WERI-Rb-1 (cell line): ENCODE measurements around the gene DNASE1L1.
A peak's percentile ranks its signal among the peaks of the same experiment; 100 is the strongest.

Experiments
- DNase-seq: peaks from one replicate; pipeline ENCODE4 v3.0.0-alpha.2; 2020
- H3K27ac ChIP-seq: fragments of 250-450 bp; sonication (Bioruptor Pico); 2 replicates; pipeline ENCODE4 v1.5.1; 2020; ENCODE audit warnings: mild to moderate bottlenecking, moderate library complexity
- H3K27me3 ChIP-seq: fragments of 250-450 bp; sonication (Bioruptor Pico); 2 replicates; pipeline ENCODE4 v1.5.1; 2021; ENCODE audit warnings: mild to moderate bottlenecking, low read depth, moderate library complexity; ENCODE audit not compliant: insufficient read depth, severe bottlenecking
- H3K36me3 ChIP-seq: fragments of 250-450 bp; sonication (Bioruptor Pico); 2 replicates; pipeline ENCODE4 v1.5.1; 2020; ENCODE audit warnings: mild to moderate bottlenecking, moderate library complexity
- H3K4me3 ChIP-seq: 2 replicates; pipeline ENCODE4 v1.5.1; 2011; ENCODE audit warnings: low read depth, mild to moderate bottlenecking, control low read depth, low read length
- H3K9me3 ChIP-seq: fragments of 250-450 bp; sonication (Bioruptor Pico); 2 replicates; pipeline ENCODE4 v1.5.1; 2021; ENCODE audit warnings: mild to moderate bottlenecking, moderate library complexity; ENCODE audit not compliant: severe bottlenecking
- CTCF ChIP-seq: IDR thresholded peaks from 2 replicates; pipeline ENCODE4 v1.5.1; 2011; ENCODE audit warnings: low read depth, mild to moderate bottlenecking, control low read depth, inconsistent platforms, low read length

Gene DNASE1L1

GRCh38 chrX:154429711-154430110 lies 20.7 kb upstream of the DNASE1L1 start:
- H3K9me3 ChIP-seq, result peaks cover 4% of the 10 kb centered on the region
- no peak for TF ChIP-seq CTCF
- peaks cover 34% of the 10 kb centered on the region for H3K36me3 ChIP-seq
- H3K27ac ChIP-seq, result no peak overlapping the region
- no peak overlapping the region for H3K4me3 ChIP-seq
- peaks cover 10% of the 10 kb centered on the region for H3K27me3 ChIP-seq
- no peak for DNase-seq

GRCh38 chrX:154428176-154429171 lies 19.4 kb upstream of the DNASE1L1 start, which contains the start of gene ATP6AP1:
Gene ATP6AP1, plus strand, starts transcription at chrX:154428677. Its CDS starts 16 bp downstream, at chrX:154428693.
- DNase-seq, result peak; percentile 97
- peaks cover 23% of the 10 kb centered on the region for H3K36me3 ChIP-seq
- peak; percentile 57 for TF ChIP-seq CTCF
- peaks cover 4% of the 10 kb centered on the region for H3K9me3 ChIP-seq
- peak within 1 kb of the TSS; percentile 76 for H3K27ac ChIP-seq
- H3K27me3 ChIP-seq, result peaks cover 6% of the 10 kb centered on the region
- peak within 1 kb of the TSS; percentile 55 for H3K4me3 ChIP-seq

- Histone ChIP-seq H3K36me3 (peaks cover 11% of the 10 kb centered on the region), H3K27me3 (peaks cover 6% of the 10 kb centered on the region), H3K4me3 (no peak overlapping the region), H3K9me3 (peaks cover 4% of the 10 kb centered on the region), H3K27ac (no peak overlapping the region)
- no peak for TF ChIP-seq CTCF
- DNase-seq, result no peak
Measured at GRCh38 chrX:154426916-154427770, 18.1 kb upstream of the DNASE1L1 start.

DNA sequence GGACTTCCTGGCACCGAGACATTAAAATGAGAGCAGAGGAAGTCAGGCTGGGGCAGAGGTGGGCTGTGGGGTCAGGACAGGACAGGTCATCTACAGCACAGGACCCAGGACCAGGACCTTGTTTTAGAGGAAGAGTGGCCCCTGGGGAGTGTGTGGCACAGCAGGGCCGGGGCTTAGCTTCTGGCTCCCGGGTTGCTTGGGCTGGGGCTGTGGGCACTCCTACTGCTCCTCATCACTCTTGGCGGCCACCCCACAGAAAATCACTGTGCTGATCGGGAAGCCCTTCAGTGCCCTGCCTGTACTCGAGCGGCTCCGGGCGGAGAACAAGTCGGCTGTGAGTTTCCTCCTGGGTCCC lies 11.3 kb upstream of the DNASE1L1 start:
- TF ChIP-seq CTCF, result no peak
- no peak for DNase-seq
- H3K27ac ChIP-seq, result 0 out of 2 replicates have a peak overlapping the region, but pooled peaks have one; percentile 23
- H3K9me3 ChIP-seq, result peaks cover 2% of the 10 kb centered on the region
- H3K4me3 ChIP-seq, result no peak overlapping the region
- H3K27me3 ChIP-seq, result peaks cover 3% of the 10 kb centered on the region
- peaks cover 2% of the 10 kb centered on the region; the same call in 1 of the 2 replicates for H3K36me3 ChIP-seq

- H3K36me3 ChIP-seq, result peaks cover 4% of the 10 kb centered on the region; the same call in 1 of the 2 replicates
- DNase-seq, result no peak
- peaks cover 3% of the 10 kb centered on the region for H3K9me3 ChIP-seq
Measured at GRCh38 chrX:154419688-154420401, 10.8 kb upstream of the DNASE1L1 start.

More at GRCh38 chrX:154419688-154420401, 10.8 kb upstream of the DNASE1L1 start:
- no peak for TF ChIP-seq CTCF
- Histone ChIP-seq H3K27me3 (peaks cover 3% of the 10 kb centered on the region), H3K27ac (0 out of 2 replicates have a peak overlapping the region, but pooled peaks have one; percentile 23), H3K4me3 (no peak overlapping the region)
